Activated CD4-positive, alpha-beta T cell treated with anti-CD3 and anti-CD28 coated beads, Interleukin-2, amount 50 U/mL, for 48 hours (primary cell): ENCODE measurements around the gene GPR171.
A peak's percentile ranks its signal among the peaks of the same experiment; 100 is the strongest.
"Not testable (repeated sequence)": the region's sequence is repeated elsewhere in the genome, so short reads cannot be mapped to it uniquely, and the experiment has no call there.

Experiments used
- DNase-seq, 2 experiments: peaks; one replicate each; pipeline ENCODE4 v3.0.0-alpha.2; 2020

GPR171 gene

GRCh38 chr3:151203051-151203420, at the start of gene GPR171:
GPR171 (minus strand) TSS chr3:151203216; CDS start chr3:151199386, 3,830 bp downstream.
- peak; percentile 56 to 67 for DNase-seq

GRCh38 chr3:151248772-151249337, 45.8 kb upstream of the GPR171 start:
- no peak for DNase-seq

GRCh38 chr3:151242006-151242405, 39.0 kb upstream of the GPR171 start:
- DNase-seq, result not testable (repeated sequence)

GRCh38 chr3:151236736-151237135, 33.7 kb upstream of the GPR171 start:
- DNase-seq, result no peak

GRCh38 chr3:151236316-151236715, 33.3 kb upstream of the GPR171 start:
- no peak for DNase-seq

- no peak for DNase-seq
Measured at GRCh38 chr3:151234825-151235224, 31.8 kb upstream of the GPR171 start.

GRCh38 chr3:151232991-151233390, 30.0 kb upstream of the GPR171 start:
- no peak for DNase-seq

GRCh38 chr3:151232403-151232802, 29.4 kb upstream of the GPR171 start:
- DNase-seq, result not testable (repeated sequence)

GRCh38 chr3:151230646-151231045, 27.6 kb upstream of the GPR171 start:
- no peak for DNase-seq

- no peak for DNase-seq
Measured at GRCh38 chr3:151228666-151229040, 25.6 kb upstream of the GPR171 start.

- DNase-seq, result peak; percentile 80 to 86
Measured at GRCh38 chr3:151227807-151228665, 25.0 kb upstream of the GPR171 start.

GRCh38 chr3:151227266-151227806, 24.3 kb upstream of the GPR171 start:
- no peak for DNase-seq

GRCh38 chr3:151226825-151227224, 23.8 kb upstream of the GPR171 start:
- DNase-seq, result no peak

GRCh38 chr3:151226088-151226563, 23.1 kb upstream of the GPR171 start:
- DNase-seq, result peak in 1 of 2 experiments; percentile 37

- DNase-seq, result no peak
Measured at GRCh38 chr3:151225040-151225975, 22.3 kb upstream of the GPR171 start.

- no peak for DNase-seq
Measured at GRCh38 chr3:151224268-151224866, 21.4 kb upstream of the GPR171 start.

- no peak for DNase-seq
Measured at GRCh38 chr3:151219056-151219455, 16.0 kb upstream of the GPR171 start.

GRCh38 chr3:151218136-151218535, 15.1 kb upstream of the GPR171 start:
- no peak for DNase-seq

- no peak for DNase-seq
Measured at GRCh38 chr3:151216641-151217607, 13.9 kb upstream of the GPR171 start.

- no peak for DNase-seq
Measured at GRCh38 chr3:151214459-151214858, 11.4 kb upstream of the GPR171 start.

GRCh38 chr3:151213881-151214280, 10.9 kb upstream of the GPR171 start:
- DNase-seq, result no peak
